Stimulated activated CD8-positive, alpha-beta memory T cell treated with anti-CD3 and anti-CD28 coated beads, Interleukin-12 subunit alpha, Interleukin-12 subunit beta, amount 100 ng/mL, for 4 hours (primary cell): ENCODE measurements around the gene ERBIN.
A peak's percentile ranks its signal among the peaks of the same experiment; 100 is the strongest.
"Not testable (repeated sequence)": the region's sequence is repeated elsewhere in the genome, so short reads cannot be mapped to it uniquely, and the experiment has no call there.

Experiments
- DNase-seq: peaks from one replicate; pipeline ENCODE4 v3.0.0-alpha.2; 2020; ENCODE audit warnings: low read depth

Gene ERBIN, protein sequence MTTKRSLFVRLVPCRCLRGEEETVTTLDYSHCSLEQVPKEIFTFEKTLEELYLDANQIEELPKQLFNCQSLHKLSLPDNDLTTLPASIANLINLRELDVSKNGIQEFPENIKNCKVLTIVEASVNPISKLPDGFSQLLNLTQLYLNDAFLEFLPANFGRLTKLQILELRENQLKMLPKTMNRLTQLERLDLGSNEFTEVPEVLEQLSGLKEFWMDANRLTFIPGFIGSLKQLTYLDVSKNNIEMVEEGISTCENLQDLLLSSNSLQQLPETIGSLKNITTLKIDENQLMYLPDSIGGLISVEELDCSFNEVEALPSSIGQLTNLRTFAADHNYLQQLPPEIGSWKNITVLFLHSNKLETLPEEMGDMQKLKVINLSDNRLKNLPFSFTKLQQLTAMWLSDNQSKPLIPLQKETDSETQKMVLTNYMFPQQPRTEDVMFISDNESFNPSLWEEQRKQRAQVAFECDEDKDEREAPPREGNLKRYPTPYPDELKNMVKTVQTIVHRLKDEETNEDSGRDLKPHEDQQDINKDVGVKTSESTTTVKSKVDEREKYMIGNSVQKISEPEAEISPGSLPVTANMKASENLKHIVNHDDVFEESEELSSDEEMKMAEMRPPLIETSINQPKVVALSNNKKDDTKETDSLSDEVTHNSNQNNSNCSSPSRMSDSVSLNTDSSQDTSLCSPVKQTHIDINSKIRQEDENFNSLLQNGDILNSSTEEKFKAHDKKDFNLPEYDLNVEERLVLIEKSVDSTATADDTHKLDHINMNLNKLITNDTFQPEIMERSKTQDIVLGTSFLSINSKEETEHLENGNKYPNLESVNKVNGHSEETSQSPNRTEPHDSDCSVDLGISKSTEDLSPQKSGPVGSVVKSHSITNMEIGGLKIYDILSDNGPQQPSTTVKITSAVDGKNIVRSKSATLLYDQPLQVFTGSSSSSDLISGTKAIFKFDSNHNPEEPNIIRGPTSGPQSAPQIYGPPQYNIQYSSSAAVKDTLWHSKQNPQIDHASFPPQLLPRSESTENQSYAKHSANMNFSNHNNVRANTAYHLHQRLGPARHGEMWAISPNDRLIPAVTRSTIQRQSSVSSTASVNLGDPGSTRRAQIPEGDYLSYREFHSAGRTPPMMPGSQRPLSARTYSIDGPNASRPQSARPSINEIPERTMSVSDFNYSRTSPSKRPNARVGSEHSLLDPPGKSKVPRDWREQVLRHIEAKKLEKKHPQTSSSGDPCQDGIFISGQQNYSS (N-terminal part only)

DNA sequence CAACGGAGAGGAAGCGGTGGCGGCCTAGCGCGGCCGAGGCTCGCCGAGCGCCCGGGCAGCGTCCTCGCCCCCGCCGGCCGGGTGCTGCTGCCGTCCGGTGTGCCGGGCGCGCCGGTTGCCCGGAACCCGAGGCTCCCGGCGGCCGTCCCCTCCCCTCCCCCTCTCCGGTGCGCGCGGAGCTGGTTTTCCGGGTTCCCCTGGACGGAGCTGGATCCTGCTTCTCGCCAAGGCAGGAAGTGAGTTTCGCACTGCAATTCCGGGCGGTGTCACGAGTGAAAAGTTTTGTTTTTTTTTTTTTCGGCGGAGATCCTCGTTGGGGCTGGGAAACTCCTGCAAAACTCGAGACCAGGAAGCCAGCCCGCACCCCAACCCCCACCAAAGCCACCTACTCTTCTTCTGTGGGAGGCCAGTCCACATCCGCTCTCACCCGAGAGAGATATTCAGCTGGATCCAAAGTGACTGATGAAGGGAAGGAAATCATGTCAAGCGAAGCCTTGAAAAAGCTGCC lies at the start of gene ERBIN:
Gene ERBIN, plus strand, starts transcription at position 300 of the 508 bp plus-strand sequence. CDS start 66,144 bp downstream, outside the sequence.
- peak; percentile 47 for DNase-seq

DNA sequence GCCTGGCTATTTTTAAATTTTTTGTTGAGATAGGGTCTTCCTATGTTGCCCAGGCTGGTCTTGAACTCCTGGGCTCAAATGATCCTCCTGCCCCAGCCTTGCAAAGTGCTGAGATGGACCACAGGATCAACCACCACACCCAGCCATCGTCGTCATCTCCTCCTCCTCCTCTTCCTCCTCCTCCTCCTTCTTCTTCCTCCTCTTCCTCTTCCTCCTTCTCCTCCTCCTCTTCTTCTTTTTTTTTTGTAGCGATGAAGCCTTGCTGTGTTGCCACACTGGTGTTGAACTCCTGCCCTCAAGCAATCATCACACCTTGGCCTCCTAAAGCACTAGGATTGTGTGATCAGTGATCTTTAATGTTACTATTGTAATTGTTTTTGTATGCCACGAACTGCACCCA lies 49.4 kb upstream of the ERBIN start:
- no peak for DNase-seq

DNA sequence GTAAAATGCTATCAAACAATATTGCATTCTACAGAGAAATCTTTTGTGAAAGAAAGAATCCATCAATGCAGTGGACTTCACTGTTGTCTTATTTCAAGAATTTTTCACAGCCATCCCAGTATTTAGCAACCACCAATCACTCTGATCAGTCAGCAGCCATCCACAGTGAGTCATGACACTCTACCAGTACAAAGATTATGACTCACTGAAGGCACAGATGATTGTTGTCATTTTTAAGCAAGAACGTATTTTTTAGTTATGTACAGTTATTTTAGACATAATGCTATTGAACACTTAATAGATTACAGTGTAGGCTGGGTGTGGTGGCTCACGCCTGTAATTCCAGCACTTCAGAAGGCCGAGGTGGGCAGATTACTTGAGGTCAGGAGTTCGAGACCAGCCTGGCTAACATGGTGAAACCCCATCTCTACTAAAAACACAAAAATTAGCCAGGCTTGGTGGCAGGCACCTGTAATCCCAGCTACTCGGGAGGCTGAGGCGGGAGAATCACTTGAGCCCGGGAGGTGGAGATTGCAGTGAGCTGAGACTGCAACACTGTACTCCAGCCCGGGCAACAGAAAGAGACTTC lies 46.6 kb upstream of the ERBIN start:
- not testable (repeated sequence) for DNase-seq

DNA sequence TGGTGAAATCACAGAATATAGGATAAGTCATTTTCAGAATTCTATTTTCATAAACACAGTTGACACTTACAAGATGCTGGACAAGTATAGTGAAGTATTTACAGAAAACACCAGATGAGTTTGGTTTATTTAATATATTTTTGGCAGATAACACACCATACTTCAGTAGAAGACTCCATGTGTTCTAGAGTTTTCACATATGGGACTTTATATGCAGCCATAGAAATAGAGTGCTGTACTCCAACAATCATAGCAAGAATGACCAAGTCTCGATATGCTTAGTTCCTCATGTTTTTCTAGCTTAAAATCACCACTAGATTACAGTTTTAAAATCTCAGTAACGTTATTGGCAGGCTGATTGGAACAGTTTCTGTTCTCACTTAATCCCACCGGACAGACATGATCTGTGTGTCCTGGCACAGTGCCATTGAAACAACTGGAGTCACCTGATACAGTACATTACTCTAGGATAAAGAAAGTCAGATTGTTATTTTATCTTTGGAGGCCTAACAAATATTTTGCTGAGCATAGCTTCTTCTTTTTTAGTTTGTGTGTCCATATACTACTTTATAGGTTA lies 45.8 kb upstream of the ERBIN start:
- no peak for DNase-seq

DNA sequence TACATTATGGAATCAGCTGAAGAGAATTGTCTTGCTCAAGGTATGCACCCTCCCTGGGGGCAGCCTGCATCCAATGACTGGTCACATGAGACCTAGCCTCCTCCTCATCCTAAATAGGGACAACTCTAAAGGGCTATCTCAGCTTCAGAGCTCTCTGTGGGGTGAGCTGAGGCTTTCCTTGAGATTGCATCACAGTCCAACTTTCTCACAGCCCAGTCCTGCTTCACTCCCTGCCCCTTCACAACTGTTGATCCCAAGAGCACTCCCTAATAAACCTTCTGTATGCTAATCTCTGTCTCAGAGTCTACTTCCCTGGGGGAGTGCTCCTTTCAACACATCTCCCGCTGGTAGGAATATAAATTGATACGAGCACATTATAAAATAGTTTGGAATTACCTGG lies 44.1 kb upstream of the ERBIN start:
- no peak for DNase-seq

DNA sequence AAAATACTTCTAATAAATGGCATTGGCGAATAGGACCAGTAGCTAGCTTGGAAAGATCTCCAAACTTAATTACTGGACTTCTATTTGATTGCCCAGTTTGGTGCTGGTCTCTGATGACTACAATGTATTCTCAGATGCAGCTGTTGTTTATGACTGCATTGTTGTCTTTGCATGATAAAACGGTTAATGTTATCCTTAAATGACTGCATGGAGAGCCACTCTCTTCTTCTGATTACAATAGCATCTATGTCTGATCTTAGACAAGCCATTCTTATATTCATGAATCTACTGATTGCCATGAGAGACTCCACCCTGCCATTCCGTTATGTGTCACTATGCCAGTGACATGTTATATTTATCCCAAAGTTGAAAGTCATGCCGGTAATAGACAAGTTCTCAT lies 42.9 kb upstream of the ERBIN start:
- DNase-seq, result no peak

DNA sequence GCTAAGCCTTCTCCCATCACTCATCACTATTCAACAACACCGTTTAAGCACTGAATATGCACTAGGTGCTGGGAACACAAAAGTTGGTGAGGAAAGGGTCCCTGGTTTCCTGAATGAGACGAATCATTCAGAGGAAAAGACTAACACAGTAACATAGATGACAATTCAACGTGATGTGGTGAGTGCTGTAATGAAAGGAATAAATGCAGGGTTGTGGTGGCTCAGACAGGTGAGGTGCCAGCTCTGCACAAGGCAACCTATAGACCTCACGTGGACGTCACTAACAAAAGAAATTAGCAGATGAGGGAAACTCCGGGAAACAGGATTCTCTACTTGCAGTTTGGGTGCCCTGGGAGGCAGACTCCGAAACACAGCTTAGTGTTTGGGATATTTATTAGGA lies 40.0 kb upstream of the ERBIN start:
- DNase-seq, result no peak

DNA sequence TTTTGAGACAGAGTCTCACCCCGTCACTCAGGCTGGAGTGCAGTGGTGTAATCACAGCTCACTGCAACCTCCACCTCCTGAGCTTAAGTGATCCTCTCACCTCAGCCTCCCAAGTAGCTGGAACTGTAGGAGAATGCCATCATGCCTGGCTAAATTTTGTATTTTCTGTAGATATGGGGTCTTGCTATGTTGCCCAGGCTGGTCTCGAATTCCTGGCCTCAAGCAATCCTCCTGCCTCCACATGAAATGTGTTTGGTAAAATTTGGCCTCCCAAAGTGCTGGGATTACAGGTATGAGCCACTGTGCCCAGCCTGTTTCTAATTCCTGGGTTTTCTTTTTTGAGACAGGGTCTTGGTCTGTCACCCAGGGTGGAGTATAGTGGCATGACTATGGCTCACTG lies 34.4 kb upstream of the ERBIN start:
- DNase-seq, result not testable (repeated sequence)

DNA sequence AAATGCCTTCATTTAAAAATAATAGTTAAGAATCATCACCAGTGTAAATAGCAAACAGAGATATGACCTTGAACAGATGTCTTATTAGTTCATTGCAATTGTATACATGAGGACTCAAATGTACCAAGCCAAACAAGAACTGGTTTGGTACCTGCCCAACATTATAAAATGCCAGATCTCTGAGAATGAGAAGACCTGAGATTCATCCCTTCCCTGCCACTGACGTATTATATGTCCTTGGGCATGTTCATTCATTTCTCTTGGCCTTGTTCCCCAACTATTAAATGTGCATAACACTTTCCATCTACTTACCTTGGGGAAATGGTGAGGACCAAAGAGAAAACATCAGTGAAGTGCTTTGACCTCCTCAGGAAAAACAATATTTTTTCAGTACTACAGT lies 33.6 kb upstream of the ERBIN start:
- no peak for DNase-seq

DNA sequence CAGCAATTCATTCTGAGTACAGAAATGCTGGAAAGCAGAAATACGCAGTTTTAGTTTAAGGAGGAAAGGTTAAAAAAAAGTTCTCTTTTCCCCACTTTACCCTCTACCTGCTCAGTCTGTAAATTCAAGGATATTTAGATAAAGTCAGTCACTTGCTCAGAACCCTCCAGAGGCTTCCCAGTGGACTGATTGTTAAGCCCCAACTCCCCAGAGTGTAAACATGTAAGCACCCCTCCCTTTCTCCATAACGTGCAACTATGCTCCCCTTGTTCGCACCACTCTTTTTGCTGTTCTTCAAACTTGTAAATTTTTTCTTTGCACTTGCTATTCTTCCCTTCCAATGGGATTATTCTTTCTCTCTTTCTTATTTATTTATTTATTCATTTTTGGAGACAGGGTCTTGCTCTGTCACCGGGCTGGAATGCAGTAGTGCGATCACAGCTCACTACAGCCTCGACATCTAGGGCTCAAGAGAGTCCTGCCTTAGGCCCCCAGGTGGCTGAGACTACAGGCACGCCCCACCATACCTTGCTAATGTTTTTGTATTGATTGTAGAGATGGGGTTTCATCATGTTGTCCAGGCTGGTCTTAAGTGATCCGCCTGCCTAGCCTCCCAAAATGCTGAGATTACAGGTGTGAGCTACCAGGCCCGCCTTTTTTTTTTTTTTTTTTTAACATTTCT lies 32.5 kb upstream of the ERBIN start:
- DNase-seq, result no peak

DNA sequence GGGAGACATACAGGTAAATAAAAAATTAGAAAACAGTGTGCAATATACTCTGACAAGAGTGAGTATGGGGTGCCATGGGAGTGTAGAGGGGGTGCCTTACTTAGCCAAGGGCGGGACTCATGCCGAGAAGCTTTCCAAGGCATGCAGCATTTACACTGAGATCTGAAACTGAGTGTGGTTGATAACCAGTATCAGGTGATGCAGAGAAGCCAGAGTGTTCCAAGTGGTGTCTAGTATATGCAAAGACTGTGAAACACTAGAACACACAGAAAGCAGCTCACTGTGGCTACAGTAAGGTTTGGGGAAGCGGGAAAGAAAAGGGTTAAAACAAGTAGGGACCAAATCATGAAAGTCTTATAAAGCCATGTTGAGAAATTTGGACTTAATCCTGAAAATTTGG lies 30.5 kb upstream of the ERBIN start:
- no peak for DNase-seq

DNA sequence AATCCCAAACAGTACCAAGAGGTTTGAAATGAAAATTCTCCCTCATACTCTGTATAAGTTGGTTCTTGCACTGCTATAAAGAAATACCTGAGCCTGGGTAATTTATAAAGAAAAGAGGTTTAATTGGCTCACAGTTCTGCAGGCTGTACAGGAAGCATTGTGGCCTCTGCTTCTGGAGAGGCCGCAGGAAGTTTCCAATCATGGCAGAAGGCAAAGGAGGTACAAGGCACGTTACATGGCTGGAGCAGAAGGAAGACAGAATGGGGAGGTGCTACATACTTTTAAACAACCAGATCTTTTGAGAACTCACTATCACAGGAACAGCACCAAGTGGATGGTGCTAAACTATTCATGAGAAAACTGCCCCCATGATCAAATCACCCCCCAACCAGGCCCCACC lies 25.6 kb upstream of the ERBIN start:
- no peak for DNase-seq

DNA sequence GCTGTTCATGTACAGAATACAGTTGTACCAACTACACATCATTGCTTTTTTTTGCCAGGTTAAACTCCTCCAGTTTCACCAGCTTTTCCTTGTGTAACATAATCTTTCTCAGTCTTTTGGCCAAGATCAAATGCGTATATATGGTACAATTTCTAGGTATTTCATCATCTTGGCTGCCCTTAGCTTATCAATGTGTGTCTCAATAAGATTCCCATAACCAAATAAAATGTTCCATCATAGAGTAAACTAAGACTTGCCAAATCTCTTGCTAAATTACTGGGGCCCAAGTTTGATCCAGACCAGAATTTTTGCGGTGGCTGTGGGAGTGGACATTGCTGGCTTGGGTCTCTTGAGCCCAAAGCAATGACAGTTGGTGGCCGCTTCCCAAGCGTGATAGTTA lies 24.3 kb upstream of the ERBIN start:
- DNase-seq, result no peak

DNA sequence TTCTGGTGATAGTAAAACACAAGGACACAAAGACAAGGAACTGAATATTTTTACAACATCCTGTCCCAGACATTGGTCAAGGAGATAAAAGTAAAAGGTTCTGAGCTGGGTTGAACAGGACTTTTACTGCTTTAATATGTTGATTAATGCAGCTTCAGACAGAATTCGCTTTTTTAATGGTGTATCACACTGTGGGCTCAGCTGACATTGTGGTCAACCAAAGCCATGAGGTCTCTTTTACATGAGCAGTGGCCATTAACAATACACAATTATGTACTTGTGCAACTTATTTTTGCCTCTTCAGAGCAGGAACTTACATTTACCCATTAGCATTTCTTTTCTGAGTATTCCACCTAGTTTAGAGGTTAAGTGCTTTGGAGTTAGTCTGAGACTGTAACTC lies 22.8 kb upstream of the ERBIN start:
- no peak for DNase-seq

DNA sequence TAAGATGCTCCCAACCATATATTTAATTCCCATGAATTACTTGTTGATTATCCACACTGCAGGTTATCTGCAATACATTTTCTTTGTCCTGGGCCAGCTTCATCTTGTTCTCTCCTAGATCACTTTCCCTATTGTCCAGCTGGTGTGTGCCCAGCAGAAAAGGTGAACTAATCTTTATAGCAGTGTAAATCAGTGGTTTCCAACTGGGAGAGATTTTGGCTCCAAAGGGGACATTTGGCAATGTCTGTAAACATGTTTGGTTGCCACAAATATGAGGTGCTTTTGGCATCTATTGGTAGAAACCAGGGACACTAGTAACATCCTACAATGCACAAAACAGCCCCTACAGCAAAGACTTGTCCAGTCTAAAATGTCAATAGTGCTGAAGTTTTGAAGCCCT lies 20.1 kb upstream of the ERBIN start:
- DNase-seq, result no peak

DNA sequence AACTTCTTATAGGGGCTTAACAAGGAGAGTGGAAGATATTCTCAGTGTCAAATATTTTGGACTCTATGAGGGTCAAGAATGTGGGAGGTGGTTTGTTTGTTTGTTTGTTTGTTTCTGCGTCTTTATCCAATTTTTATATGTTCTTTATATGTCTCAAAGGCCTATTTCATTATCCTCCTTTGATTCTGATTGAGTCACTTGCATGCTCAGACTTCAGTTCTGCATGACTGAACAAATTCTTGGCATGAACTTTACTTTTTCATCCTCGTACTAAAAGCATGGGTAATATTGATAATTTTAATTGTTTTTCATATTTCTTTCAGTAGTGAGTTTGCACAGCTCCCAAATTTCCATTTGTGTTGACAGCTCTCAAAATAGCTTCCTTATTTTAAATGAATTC lies 19.2 kb upstream of the ERBIN start:
- DNase-seq, result no peak

DNA sequence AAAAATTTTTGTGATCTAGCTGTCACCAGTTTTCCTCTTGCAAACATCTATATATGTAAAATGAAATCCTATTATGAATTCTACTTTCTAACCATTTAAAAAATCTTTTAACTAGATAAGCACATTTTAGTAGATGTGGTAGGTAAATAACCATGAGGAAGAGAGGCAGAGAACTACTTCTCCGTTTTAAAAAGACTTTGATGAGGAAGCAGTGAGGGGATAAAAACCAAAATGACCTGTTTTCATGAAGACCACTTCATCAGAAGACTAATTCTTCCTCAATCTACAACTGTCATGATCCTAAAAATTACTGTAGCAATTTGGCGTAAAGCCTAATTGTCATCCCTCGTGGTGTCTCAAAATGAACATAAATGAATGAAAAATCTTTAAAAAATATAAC lies 15.7 kb upstream of the ERBIN start:
- no peak for DNase-seq

DNA sequence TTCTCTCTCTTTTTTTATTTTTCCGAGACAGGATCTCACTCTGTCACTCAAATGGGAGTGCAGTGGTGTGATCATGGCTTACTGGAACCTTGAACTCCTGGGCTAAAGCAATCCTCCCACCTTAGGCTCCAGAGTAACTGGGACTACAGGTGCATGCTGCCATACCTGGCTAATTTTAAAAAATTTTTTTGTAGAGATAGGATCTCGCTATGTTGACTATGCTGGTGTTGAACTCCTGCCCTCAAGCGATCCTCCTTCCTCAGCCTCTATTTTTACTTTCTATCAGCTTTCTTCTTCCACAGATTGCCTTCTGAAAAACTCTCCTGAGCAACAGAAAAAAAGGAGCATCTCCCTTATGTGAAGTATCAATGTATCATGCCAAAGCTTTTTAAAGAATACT lies 14.1 kb upstream of the ERBIN start:
- DNase-seq, result no peak

DNA sequence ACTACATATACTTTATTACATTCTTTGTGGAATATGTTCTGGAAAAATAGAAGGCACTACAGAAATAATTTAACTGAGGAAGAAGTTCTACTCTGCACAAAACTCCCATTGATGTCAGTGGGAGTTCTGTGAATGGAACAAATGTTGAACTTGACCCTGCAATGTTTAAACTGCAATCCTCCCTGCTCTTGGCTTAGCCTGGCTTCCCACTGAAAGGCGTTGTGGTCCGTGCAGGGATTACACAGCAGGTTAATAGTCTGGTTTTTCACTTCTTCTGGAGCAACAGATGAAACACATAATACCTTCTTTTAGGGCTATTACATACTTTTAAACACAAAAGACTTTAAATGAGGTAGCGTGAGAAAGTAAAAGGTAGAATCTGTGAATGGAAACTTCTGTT lies 12.9 kb upstream of the ERBIN start:
- DNase-seq, result no peak

DNA sequence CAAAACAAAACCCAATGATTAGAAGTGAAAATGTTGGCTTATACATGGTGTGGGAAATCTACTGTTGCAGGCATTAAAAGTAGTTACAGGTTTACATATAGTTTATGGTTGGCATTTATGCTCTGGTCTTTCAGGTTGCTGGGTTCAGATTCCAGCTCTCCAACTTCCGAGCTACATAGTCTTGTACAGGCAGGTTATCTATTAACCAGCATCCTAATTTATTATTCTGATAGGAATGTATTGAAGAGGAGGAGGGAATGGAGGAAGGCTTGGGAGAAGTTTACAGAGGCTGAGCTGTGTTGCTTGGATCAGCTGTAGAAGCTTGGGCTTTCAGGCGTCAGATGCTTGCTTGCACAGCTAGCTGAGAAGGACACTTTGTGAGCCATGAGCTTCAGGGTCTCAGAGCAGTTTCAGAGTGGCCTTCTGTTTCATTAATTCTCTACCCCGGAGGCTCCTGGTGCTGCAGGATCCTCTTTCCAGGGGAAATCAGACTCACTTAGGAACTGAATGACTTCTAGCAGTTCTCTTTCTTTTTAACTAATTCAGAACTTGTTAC lies 11.7 kb upstream of the ERBIN start:
- no peak for DNase-seq

DNA sequence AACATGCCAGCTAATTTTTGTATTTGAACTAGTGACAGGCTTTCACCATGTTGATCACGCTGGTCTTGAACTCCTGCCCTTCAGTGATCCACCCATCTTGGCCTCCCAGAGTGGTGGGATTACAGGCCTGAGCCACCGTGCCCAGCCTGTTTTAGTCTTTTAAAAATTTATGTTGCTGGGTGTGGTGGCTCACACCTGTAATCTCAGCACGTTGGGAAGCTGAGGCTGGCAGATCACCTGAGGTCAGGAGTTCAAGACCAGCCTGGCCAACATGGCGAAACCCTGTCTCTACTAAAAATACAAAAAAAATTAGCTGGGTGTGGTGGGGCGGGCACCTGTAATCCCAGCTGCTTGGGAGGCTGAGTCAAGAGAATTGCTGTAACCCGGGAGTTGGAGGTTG lies 10.7 kb upstream of the ERBIN start:
- DNase-seq, result not testable (repeated sequence)
